Measurements from ENCODE around the gene ATXN1.

Gene ATXN1

DNA sequence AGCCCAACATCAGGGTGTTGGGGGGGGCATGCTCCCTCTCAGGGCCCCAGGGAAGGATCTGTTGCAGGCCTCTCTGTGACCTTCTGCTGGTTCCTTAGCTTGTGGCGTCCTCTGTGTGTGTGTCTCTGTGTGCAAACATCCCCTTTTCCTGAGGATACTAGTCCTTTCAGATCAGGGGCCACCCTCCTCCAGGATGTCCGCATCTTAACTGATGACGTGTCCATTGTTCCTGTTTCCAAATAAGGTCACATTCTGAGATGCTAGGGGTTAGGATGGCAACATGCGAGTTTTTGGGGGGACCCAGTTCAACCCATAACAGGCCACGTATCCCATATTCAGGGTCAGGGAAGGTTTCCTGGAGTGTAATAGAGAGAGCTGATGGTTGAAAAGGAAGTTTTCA, 482.0 kb downstream of the ATXN1 start:
- Histone ChIP-seq H2AFZ (ENCODE audit: low read depth, low read length, severe bottlenecking) (no peak overlapping the region), H3K4me2 (ENCODE audit: low read depth, low read length, poor library complexity, severe bottlenecking) (no peak overlapping the region), H3K27ac (ENCODE audit: low read depth, low read length) (no peak overlapping the region), H3F3A (ENCODE audit: insufficient read depth) (no peaks in the 10 kb centered on the region), H4K20me1 (ENCODE audit: low read depth, low read length) (no peaks in the 10 kb centered on the region), H3K36me3 (ENCODE audit: low read length) (no peaks in the 10 kb centered on the region), H3K27me3 (ENCODE audit: low read length) (no peaks in the 10 kb centered on the region), H3K9me2 (replicated peaks; ENCODE audit: insufficient read depth, low read length) (no peaks in the 10 kb centered on the region), H3K9ac (ENCODE audit: low read length) (no peak overlapping the region), H3K4me3 (ENCODE audit: insufficient read depth, low read length, poor library complexity, severe bottlenecking) (no peak overlapping the region), H3K79me2 (ENCODE audit: insufficient read depth, low read length) (no peaks in the 10 kb centered on the region), H3K9me3 (ENCODE audit: insufficient read depth, low read length) (no peaks in the 10 kb centered on the region)
- TF ChIP-seq EZH2phosphoT487 (conservative IDR thresholded peaks at IDR 0.05; ENCODE audit: low read length) = no peak
- TF ChIP-seq, protein P1, sequence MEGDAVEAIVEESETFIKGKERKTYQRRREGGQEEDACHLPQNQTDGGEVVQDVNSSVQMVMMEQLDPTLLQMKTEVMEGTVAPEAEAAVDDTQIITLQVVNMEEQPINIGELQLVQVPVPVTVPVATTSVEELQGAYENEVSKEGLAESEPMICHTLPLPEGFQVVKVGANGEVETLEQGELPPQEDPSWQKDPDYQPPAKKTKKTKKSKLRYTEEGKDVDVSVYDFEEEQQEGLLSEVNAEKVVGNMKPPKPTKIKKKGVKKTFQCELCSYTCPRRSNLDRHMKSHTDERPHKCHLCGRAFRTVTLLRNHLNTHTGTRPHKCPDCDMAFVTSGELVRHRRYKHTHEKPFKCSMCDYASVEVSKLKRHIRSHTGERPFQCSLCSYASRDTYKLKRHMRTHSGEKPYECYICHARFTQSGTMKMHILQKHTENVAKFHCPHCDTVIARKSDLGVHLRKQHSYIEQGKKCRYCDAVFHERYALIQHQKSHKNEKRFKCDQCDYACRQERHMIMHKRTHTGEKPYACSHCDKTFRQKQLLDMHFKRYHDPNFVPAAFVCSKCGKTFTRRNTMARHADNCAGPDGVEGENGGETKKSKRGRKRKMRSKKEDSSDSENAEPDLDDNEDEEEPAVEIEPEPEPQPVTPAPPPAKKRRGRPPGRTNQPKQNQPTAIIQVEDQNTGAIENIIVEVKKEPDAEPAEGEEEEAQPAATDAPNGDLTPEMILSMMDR (IDR thresholded peaks at IDR 0.05; ENCODE audit: insufficient read depth, low read length, poor library complexity, severe bottlenecking) = no peak

DNA sequence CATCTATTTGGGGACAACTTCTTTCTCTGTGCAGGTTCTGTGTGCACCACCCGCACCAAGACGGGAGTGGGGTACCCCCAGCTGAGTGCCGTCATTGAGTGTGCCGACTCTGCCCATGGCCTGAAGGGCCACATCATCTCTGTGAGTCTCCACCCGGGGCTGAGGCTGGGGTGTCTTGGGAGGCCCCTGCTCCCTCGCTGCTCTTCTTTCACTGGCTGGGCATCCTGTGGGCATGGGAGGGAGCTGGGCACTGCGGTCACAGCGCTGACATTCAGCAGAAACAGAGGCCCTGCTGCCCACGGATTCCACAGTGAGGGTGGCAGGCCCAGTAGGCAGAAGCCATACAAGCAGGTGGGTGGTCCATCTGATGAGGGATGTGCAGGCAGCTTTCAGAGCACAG, 482.5 kb downstream of the ATXN1 start:
- TF ChIP-seq EZH2phosphoT487 (conservative IDR thresholded peaks at IDR 0.05; ENCODE audit: low read length) = no peak
- TF ChIP-seq, protein P1 (IDR thresholded peaks at IDR 0.05; ENCODE audit: insufficient read depth, low read length, poor library complexity, severe bottlenecking) = no peak
- no peaks in the 10 kb centered on the region for H3K36me3 ChIP-seq (ENCODE audit: low read length)
- no peak overlapping the region for H3K4me2 ChIP-seq (ENCODE audit: low read depth, low read length, poor library complexity, severe bottlenecking)
- no peaks in the 10 kb centered on the region for H3K9me2 ChIP-seq (replicated peaks; ENCODE audit: insufficient read depth, low read length)
- H3K4me3 ChIP-seq (ENCODE audit: insufficient read depth, low read length, poor library complexity, severe bottlenecking) = no peak overlapping the region
- H3F3A ChIP-seq (ENCODE audit: insufficient read depth) = no peaks in the 10 kb centered on the region
- H3K27me3 ChIP-seq (ENCODE audit: low read length) = no peaks in the 10 kb centered on the region
- no peak overlapping the region for H2AFZ ChIP-seq (ENCODE audit: low read depth, low read length, severe bottlenecking)
- H3K27ac ChIP-seq (ENCODE audit: low read depth, low read length) = no peak overlapping the region
- no peaks in the 10 kb centered on the region for H3K79me2 ChIP-seq (ENCODE audit: insufficient read depth, low read length)
- no peaks in the 10 kb centered on the region for H4K20me1 ChIP-seq (ENCODE audit: low read depth, low read length)
- H3K9me3 ChIP-seq (ENCODE audit: insufficient read depth, low read length) = no peaks in the 10 kb centered on the region
- no peak overlapping the region for H3K9ac ChIP-seq (ENCODE audit: low read length)

DNA sequence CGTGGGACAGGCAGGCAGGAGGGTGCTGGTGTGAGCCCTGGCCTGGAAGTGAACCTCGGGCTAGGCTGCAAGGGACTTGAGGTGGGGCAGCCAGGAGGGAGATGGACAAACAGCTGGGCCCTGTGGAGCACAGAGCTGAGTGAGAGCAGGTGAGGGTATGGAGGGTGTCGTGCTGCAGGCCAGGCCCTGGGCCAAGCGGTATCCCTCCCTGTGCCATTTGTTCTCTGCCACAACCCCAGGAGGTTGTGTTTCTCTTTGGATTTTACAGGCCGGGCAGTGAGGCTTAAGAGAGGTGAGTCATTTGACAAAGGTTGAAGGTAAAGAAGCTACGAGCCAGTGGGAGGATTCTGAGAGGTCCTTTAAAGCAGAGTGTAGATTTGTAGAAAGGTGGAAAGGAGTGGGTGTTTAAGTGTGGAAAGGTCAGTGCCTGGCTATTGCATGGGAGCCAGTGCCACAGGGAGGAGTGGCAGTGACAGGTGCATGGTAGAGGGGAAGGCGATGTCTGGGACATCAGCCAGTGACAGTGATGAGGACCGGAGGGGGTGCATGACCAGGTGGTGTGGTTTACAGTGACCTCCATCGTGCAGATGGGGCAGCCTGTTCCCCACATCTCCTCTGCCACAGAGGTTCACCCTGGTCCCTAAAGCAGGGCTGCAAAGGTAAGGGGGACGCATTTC, 483.1 kb downstream of the ATXN1 start:
- Histone ChIP-seq H3K27ac (ENCODE audit: low read depth, low read length) (no peak overlapping the region), H3K36me3 (ENCODE audit: low read length) (no peaks in the 10 kb centered on the region), H3K79me2 (ENCODE audit: insufficient read depth, low read length) (no peaks in the 10 kb centered on the region), H3K4me2 (ENCODE audit: low read depth, low read length, poor library complexity, severe bottlenecking) (no peak overlapping the region), H3K9me3 (ENCODE audit: insufficient read depth, low read length) (no peaks in the 10 kb centered on the region), H3F3A (ENCODE audit: insufficient read depth) (no peaks in the 10 kb centered on the region), H3K27me3 (ENCODE audit: low read length) (no peaks in the 10 kb centered on the region), H4K20me1 (ENCODE audit: low read depth, low read length) (no peaks in the 10 kb centered on the region), H3K4me3 (ENCODE audit: insufficient read depth, low read length, poor library complexity, severe bottlenecking) (no peak overlapping the region), H2AFZ (ENCODE audit: low read depth, low read length, severe bottlenecking) (no peak overlapping the region), H3K9me2 (replicated peaks; ENCODE audit: insufficient read depth, low read length) (no peaks in the 10 kb centered on the region), H3K9ac (ENCODE audit: low read length) (no peak overlapping the region)
- no peak for TF ChIP-seq EZH2phosphoT487 (conservative IDR thresholded peaks at IDR 0.05; ENCODE audit: low read length)
- TF ChIP-seq, protein P1 (IDR thresholded peaks at IDR 0.05; ENCODE audit: insufficient read depth, low read length, poor library complexity, severe bottlenecking) = no peak
